ENCODE measurements around the gene ODC1. TPM values are rescaled to one million over a fixed set of nuclear protein-coding genes. Genes with fewer than 3 reads are reported as not detected.
"Not testable (repeated sequence)": the region's sequence is repeated elsewhere in the genome, so short reads cannot be mapped to it uniquely, and the experiment has no call there.

Gene ODC1
- total RNA-seq, 1 experiment from 2014 or later, result 46.6 TPM

DNA sequence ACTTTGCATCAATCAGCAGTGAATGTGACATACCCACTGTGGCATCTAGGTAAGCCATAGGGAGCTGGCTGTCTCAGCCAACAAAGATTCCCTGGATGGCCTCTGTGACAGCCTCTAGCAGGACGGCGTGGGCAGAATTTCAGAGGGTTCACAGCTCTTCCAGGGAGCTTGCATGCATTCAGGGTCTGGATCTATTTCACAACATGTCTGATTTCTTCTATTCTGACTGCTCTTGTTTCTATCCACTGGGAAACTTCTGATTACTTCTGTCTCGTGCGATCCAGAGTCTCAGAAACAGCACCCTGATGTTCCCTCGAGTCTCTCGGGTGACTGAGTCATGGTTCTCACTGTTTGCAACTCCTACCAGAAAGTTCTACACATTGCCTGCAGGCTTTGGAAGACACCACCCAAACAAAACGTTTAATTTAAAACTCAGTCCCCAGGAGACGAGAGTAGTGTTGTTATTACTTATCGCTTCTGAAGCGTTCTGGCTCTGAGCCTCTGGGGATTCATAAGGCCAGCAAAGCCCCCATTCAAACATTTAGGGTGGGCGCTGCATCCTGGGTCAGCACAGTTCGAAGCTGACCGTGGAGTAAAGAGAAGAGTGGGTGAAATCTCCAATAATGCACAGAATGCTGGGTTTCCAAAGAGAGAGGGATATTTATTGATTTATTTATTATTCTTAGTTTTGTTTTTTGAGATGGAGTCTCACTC lies 41.9 kb upstream of the ODC1 start:
- Mint-ChIP-seq H3K36me3 (peaks cover 8% of the 10 kb centered on the region), H3K4me3 (no peak overlapping the region), H3K27me3 (ENCODE audit: low read depth) (no peaks in the 10 kb centered on the region), H3K4me1 (no peaks in the 10 kb centered on the region), H3K27ac (no peak overlapping the region), H3K9me3 (peaks cover 8% of the 10 kb centered on the region)
- TF ChIP-seq TEAD4 (CRISPR knock-in tag; IDR thresholded peaks at IDR 0.05), result no peak
- TF ChIP-seq MYBL2 (CRISPR knock-in tag; IDR thresholded peaks at IDR 0.05), result no peak
- TF ChIP-seq NFATC4 (CRISPR knock-in tag; IDR thresholded peaks at IDR 0.05), result no peak
- TF ChIP-seq, protein P1, sequence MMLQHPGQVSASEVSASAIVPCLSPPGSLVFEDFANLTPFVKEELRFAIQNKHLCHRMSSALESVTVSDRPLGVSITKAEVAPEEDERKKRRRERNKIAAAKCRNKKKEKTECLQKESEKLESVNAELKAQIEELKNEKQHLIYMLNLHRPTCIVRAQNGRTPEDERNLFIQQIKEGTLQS (CRISPR knock-in tag; conservative IDR thresholded peaks at IDR 0.05), result no peak
- TF ChIP-seq, protein P2, sequence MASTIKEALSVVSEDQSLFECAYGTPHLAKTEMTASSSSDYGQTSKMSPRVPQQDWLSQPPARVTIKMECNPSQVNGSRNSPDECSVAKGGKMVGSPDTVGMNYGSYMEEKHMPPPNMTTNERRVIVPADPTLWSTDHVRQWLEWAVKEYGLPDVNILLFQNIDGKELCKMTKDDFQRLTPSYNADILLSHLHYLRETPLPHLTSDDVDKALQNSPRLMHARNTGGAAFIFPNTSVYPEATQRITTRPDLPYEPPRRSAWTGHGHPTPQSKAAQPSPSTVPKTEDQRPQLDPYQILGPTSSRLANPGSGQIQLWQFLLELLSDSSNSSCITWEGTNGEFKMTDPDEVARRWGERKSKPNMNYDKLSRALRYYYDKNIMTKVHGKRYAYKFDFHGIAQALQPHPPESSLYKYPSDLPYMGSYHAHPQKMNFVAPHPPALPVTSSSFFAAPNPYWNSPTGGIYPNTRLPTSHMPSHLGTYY (CRISPR knock-in tag; IDR thresholded peaks at IDR 0.05), result no peak
- TF ChIP-seq TP53 (CRISPR knock-in tag; IDR thresholded peaks at IDR 0.05), result no peak
- no peak for TF ChIP-seq EMX1 (CRISPR knock-in tag; IDR thresholded peaks at IDR 0.05)
- no peak for TF ChIP-seq ZNF232 (CRISPR knock-in tag; IDR thresholded peaks at IDR 0.05)
- TF ChIP-seq FOXK1 (CRISPR knock-in tag; IDR thresholded peaks at IDR 0.05), result no peak
- TF ChIP-seq PRRX2 (CRISPR knock-in tag; IDR thresholded peaks at IDR 0.05), result no peak
- no peak for TF ChIP-seq JAZF1 (CRISPR knock-in tag; IDR thresholded peaks at IDR 0.05)
- no peak for TF ChIP-seq ZNF317 (CRISPR knock-in tag; IDR thresholded peaks at IDR 0.05; ENCODE audit: borderline replicate concordance, low read depth)
- TF ChIP-seq, protein P3, sequence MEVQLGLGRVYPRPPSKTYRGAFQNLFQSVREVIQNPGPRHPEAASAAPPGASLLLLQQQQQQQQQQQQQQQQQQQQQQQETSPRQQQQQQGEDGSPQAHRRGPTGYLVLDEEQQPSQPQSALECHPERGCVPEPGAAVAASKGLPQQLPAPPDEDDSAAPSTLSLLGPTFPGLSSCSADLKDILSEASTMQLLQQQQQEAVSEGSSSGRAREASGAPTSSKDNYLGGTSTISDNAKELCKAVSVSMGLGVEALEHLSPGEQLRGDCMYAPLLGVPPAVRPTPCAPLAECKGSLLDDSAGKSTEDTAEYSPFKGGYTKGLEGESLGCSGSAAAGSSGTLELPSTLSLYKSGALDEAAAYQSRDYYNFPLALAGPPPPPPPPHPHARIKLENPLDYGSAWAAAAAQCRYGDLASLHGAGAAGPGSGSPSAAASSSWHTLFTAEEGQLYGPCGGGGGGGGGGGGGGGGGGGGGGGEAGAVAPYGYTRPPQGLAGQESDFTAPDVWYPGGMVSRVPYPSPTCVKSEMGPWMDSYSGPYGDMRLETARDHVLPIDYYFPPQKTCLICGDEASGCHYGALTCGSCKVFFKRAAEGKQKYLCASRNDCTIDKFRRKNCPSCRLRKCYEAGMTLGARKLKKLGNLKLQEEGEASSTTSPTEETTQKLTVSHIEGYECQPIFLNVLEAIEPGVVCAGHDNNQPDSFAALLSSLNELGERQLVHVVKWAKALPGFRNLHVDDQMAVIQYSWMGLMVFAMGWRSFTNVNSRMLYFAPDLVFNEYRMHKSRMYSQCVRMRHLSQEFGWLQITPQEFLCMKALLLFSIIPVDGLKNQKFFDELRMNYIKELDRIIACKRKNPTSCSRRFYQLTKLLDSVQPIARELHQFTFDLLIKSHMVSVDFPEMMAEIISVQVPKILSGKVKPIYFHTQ (CRISPR knock-in tag; IDR thresholded peaks at IDR 0.05), result no peak
- TF ChIP-seq, protein P4, sequence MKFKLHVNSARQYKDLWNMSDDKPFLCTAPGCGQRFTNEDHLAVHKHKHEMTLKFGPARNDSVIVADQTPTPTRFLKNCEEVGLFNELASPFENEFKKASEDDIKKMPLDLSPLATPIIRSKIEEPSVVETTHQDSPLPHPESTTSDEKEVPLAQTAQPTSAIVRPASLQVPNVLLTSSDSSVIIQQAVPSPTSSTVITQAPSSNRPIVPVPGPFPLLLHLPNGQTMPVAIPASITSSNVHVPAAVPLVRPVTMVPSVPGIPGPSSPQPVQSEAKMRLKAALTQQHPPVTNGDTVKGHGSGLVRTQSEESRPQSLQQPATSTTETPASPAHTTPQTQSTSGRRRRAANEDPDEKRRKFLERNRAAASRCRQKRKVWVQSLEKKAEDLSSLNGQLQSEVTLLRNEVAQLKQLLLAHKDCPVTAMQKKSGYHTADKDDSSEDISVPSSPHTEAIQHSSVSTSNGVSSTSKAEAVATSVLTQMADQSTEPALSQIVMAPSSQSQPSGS (CRISPR knock-in tag; IDR thresholded peaks at IDR 0.05; ENCODE audit: borderline replicate concordance, low read depth), result no peak
- no peak for TF ChIP-seq NR3C1 (CRISPR knock-in tag; conservative IDR thresholded peaks at IDR 0.05; ENCODE audit: low read depth)
- TF ChIP-seq ZBTB21 (CRISPR knock-in tag; IDR thresholded peaks at IDR 0.05; ENCODE audit: borderline replicate concordance), result no peak
- TF ChIP-seq, protein P5, sequence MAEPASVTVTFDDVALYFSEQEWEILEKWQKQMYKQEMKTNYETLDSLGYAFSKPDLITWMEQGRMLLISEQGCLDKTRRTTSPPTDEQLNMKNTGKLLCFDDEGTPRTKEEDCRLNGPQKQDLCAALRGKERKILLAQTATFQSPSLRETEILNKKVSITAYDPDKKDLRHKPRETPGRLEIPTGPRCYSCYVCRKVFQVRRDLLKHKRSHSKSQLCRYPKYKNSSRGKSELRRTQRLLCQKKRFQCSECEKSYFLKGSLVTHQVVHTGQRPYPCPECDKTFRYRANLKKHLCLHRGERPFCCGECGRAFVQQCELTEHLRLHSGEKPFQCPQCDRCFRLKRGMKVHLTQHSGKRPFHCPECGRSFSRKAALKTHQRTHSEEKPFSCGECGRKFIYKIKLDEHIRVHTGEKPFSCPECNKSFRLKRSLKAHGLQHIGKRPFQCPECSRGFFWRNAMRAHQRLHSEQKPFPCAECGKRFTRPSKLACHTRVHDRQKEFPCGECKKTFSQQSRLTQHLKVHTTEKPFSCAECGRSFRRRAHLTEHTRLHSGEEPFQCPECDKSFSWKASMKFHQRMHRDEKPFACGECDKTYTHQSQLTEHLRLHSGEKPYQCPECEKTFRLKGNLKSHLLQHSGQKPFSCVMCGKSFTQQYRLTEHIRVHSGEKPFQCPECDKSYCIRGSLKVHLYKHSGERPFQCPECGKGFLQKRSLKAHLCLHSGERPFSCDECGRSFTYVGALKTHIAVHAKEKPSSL (CRISPR knock-in tag; conservative IDR thresholded peaks at IDR 0.05), result no peak
- no peak for TF ChIP-seq GTF2I (CRISPR knock-in tag; conservative IDR thresholded peaks at IDR 0.05)
- no peak for TF ChIP-seq CREB1 (CRISPR knock-in tag; IDR thresholded peaks at IDR 0.05)
- ATAC-seq (no peak), DNase-seq (ENCODE audit: low spot score) (no peak)
- CTCF ChIA-PET, result no interaction called here
- POLR2A ChIA-PET, result no interaction called here

DNA sequence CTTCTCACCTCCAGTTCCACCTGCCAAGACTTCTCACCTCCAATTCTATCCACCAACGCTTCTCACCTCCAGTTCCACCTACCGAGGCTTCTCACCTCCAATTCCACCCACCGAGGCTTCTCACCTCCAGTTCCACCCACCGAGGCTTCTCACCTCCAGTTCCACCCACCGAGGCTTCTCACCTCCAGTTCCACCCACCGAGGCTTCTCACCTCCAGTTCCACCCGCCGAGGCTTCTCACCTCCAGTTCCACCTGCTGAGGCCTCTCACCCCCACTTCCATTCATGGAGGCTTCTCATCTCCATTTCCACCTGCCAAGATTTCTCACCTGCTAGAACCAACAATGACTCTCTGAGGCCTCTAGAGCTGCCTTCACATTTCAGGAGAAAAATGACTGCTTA lies 40.0 kb upstream of the ODC1 start:
- POLR2A ChIA-PET; H3K36me3 Mint-ChIP-seq; CTCF ChIA-PET; ATAC-seq; DNase-seq (ENCODE audit: low spot score); H3K4me1 Mint-ChIP-seq; H3K27ac Mint-ChIP-seq; H3K4me3 Mint-ChIP-seq; H3K27me3 Mint-ChIP-seq (ENCODE audit: low read depth); H3K9me3 Mint-ChIP-seq: not testable (repeated sequence)

DNA sequence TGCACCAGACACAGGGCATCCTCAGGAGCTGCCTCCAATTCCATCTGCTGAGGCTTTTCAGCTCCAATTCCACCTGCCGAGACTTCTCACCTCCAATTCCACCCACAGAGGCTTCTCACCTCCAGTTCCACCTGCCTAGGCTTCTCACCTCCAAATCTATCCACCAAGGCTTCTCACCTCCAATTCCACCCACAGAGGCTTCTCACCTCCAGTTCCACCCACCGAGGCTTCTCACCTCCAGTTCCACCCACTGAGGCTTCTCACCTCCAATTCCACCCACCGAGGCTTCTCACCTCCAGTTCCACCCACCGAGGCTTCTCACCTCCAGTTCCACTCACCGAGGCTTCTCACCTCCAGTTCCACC lies 39.6 kb upstream of the ODC1 start:
- ATAC-seq; H3K4me3 Mint-ChIP-seq; POLR2A ChIA-PET; H3K36me3 Mint-ChIP-seq; H3K4me1 Mint-ChIP-seq; DNase-seq (ENCODE audit: low spot score); H3K27me3 Mint-ChIP-seq (ENCODE audit: low read depth); H3K9me3 Mint-ChIP-seq; H3K27ac Mint-ChIP-seq: not testable (repeated sequence)
- CTCF ChIA-PET, result interaction anchor here (1.2 kb wide), 1 partner anchor 16 kb away, joined by 3 read pairs; no protein-coding TSS in a partner anchor
